GM10847 (cell line): Measurements from ENCODE around the gene WWC2.

Source experiments
- POLR2A ChIP-seq: IDR thresholded peaks from 2 replicates; pipeline ENCODE4 v1.6.1; 2011; ENCODE audit not compliant: insufficient read length; ENCODE audit errors: extremely low read depth

The WWC2 gene

GRCh38 chr4:183096276-183096965, 2.6 kb upstream of the WWC2 start:
- no peak for TF ChIP-seq POLR2A

- TF ChIP-seq POLR2A = no peak
These were observed 1.6 kb upstream of the WWC2 start for GRCh38 chr4:183097231-183098018.

- no peak for TF ChIP-seq POLR2A
These were observed 886 bp upstream of the WWC2 start for GRCh38 chr4:183098019-183098722.

GRCh38 chr4:183099537-183100297, 660 bp downstream of the WWC2 start:
- no peak for TF ChIP-seq POLR2A

GRCh38 chr4:183100298-183100599, 1.2 kb downstream of the WWC2 start:
- TF ChIP-seq POLR2A = no peak

- TF ChIP-seq POLR2A = no peak
These were observed 1.8 kb downstream of the WWC2 start for GRCh38 chr4:183100827-183101226.

- no peak for TF ChIP-seq POLR2A
These were observed 3.0 kb downstream of the WWC2 start for GRCh38 chr4:183101956-183102480.

GRCh38 chr4:183105092-183105491, 6.0 kb downstream of the WWC2 start:
- no peak for TF ChIP-seq POLR2A

- TF ChIP-seq POLR2A = no peak
These were observed 7.8 kb downstream of the WWC2 start for GRCh38 chr4:183106839-183107238.

- TF ChIP-seq POLR2A = no peak
These were observed 8.9 kb downstream of the WWC2 start for GRCh38 chr4:183107891-183108459.

GRCh38 chr4:183110244-183110643, 11.2 kb downstream of the WWC2 start:
- TF ChIP-seq POLR2A = no peak

- TF ChIP-seq POLR2A = no peak
These were observed 12.4 kb downstream of the WWC2 start for GRCh38 chr4:183111452-183111885.

GRCh38 chr4:183118141-183118540, 19.1 kb downstream of the WWC2 start:
- TF ChIP-seq POLR2A = no peak

- no peak for TF ChIP-seq POLR2A
These were observed 19.5 kb downstream of the WWC2 start for GRCh38 chr4:183118585-183118984.

GRCh38 chr4:183124228-183124627, 25.2 kb downstream of the WWC2 start:
- no peak for TF ChIP-seq POLR2A

GRCh38 chr4:183124865-183125264, 25.8 kb downstream of the WWC2 start:
- no peak for TF ChIP-seq POLR2A
